H9 (cell line): ENCODE measurements around the gene SOCS3. TPM values are rescaled to one million over a fixed set of nuclear protein-coding genes. Genes with fewer than 3 reads are reported as not detected.

Experiments used
- DNase-seq: peaks from one replicate; pipeline ENCODE4 v3.0.0-alpha.2; 2017
- H2AFZ ChIP-seq: one replicate; pipeline ENCODE4 v1.6.1; 2013; ENCODE audit warnings: mild to moderate bottlenecking, low read length, control low read depth, moderate library complexity
- H2AK5ac ChIP-seq: 2 replicates; pipeline ENCODE4 v1.6.1; 2013; ENCODE audit warnings: low read length, control low read depth, mixed read lengths; ENCODE audit not compliant: insufficient read length
- H2BK120ac ChIP-seq: one replicate; pipeline ENCODE4 v1.6.1; 2013; ENCODE audit warnings: low read depth, mild to moderate bottlenecking, low read length, control low read depth, inconsistent platforms; ENCODE audit not compliant: poor library complexity, severe bottlenecking
- H2BK12ac ChIP-seq: 2 replicates; pipeline ENCODE4 v1.6.1; 2013; ENCODE audit warnings: low read length, control low read depth, mixed read lengths, low read depth; ENCODE audit not compliant: insufficient read length
- H2BK15ac ChIP-seq: 2 replicates; pipeline ENCODE4 v1.6.1; 2013; ENCODE audit warnings: low read depth, low read length, control low read depth
- H2BK20ac ChIP-seq: one replicate; pipeline ENCODE4 v1.6.1; 2013; ENCODE audit warnings: low read depth, mild to moderate bottlenecking, low read length, control low read depth, inconsistent platforms; ENCODE audit not compliant: poor library complexity, severe bottlenecking
- H2BK5ac ChIP-seq: 2 replicates; pipeline ENCODE4 v1.6.1; 2013; ENCODE audit warnings: low read length, control low read depth, mixed read lengths; ENCODE audit not compliant: insufficient read length
- H3K14ac ChIP-seq: 2 replicates; pipeline ENCODE4 v1.6.1; 2013; ENCODE audit warnings: low read length, control low read depth; ENCODE audit not compliant: insufficient read depth
- H3K18ac ChIP-seq: 2 replicates; pipeline ENCODE4 v1.6.1; 2013; ENCODE audit warnings: low read depth, mild to moderate bottlenecking, mixed read lengths, low read length, control low read depth; ENCODE audit not compliant: insufficient read length
- H3K23ac ChIP-seq: 2 replicates; pipeline ENCODE4 v1.6.1; 2013; ENCODE audit warnings: low read length, control low read depth, mixed read lengths, low read depth; ENCODE audit not compliant: insufficient read length
- H3K23me2 ChIP-seq: 2 replicates; pipeline ENCODE4 v1.6.1; 2013; ENCODE audit warnings: low read depth, mild to moderate bottlenecking, mixed read lengths, low read length, control low read depth; ENCODE audit not compliant: insufficient read length, poor library complexity, severe bottlenecking
- H3K27ac ChIP-seq: 2 replicates; pipeline ENCODE4 v1.5.1; 2013; ENCODE audit warnings: low read length, control low read depth, mixed read lengths, low read depth; ENCODE audit not compliant: insufficient read length
- H3K27me3 ChIP-seq: 2 replicates; pipeline ENCODE4 v1.6.1; 2013; ENCODE audit warnings: low read length, control low read depth, inconsistent platforms; ENCODE audit not compliant: insufficient read depth
- H3K4ac ChIP-seq: 2 replicates; pipeline ENCODE4 v1.6.1; 2013; ENCODE audit warnings: low read depth, mild to moderate bottlenecking, control low read depth, inconsistent platforms, low read length, moderate library complexity
- H3K4me1 ChIP-seq: 2 replicates; pipeline ENCODE4 v1.6.1; 2013; ENCODE audit warnings: low read length, control low read depth, inconsistent platforms; ENCODE audit not compliant: insufficient read depth
- H3K4me2 ChIP-seq: 2 replicates; pipeline ENCODE4 v1.6.1; 2013; ENCODE audit warnings: low read length, control low read depth, mixed read lengths; ENCODE audit not compliant: insufficient read length, insufficient read depth
- H3K56ac ChIP-seq: 2 replicates; pipeline ENCODE4 v1.6.1; 2013; ENCODE audit warnings: low read depth, mild to moderate bottlenecking, mixed read lengths, low read length, control low read depth; ENCODE audit not compliant: insufficient read length
- H3K79me1 ChIP-seq: 2 replicates; pipeline ENCODE4 v1.6.1; 2013; ENCODE audit warnings: low read depth, mild to moderate bottlenecking, moderate library complexity, low read length, control low read depth, inconsistent platforms; ENCODE audit not compliant: insufficient read depth, poor library complexity, severe bottlenecking
- H3K79me2 ChIP-seq: 2 replicates; pipeline ENCODE4 v1.6.1; 2013; ENCODE audit warnings: low read length, control low read depth, inconsistent platforms; ENCODE audit not compliant: insufficient read depth
- H3K9ac ChIP-seq: 2 replicates; pipeline ENCODE4 v1.6.1; 2013; ENCODE audit warnings: low read length, control low read depth, mixed read lengths; ENCODE audit not compliant: insufficient read length; ENCODE audit errors: extremely low read depth
- H3K9me3 ChIP-seq: one replicate; pipeline ENCODE4 v1.6.1; 2013; ENCODE audit warnings: low read depth, low read length, inconsistent platforms; ENCODE audit not compliant: control insufficient read depth
- H3T11ph ChIP-seq: one replicate; pipeline ENCODE4 v1.6.1; 2013; ENCODE audit warnings: mild to moderate bottlenecking, low read length, control low read depth, inconsistent platforms
- H4K20me1 ChIP-seq: one replicate; pipeline ENCODE4 v1.6.1; 2013; ENCODE audit not compliant: control insufficient read depth, insufficient read length, insufficient read depth
- H4K5ac ChIP-seq: 2 replicates; pipeline ENCODE4 v1.6.1; 2013; ENCODE audit warnings: low read depth, mild to moderate bottlenecking, mixed read lengths, low read length, control low read depth; ENCODE audit not compliant: insufficient read length
- H4K8ac ChIP-seq: replicated peaks from 2 replicates; pipeline ENCODE4 v1.6.1; 2013; ENCODE audit warnings: low read length, control low read depth, mixed read lengths, low read depth; ENCODE audit not compliant: insufficient read length
- H4K91ac ChIP-seq: 2 replicates; pipeline ENCODE4 v1.6.1; 2013; ENCODE audit warnings: low read depth, mild to moderate bottlenecking, moderate library complexity, mixed read lengths, low read length, control low read depth; ENCODE audit not compliant: insufficient read length
- H3K27ac Mint-ChIP-seq, 3 experiments: 2 replicates in 2 of 3; 3 replicates in 1 of 3; pipeline ENCODE4 v1.8.0; 2020 to 2021; ENCODE audit warnings: mixed read lengths in 3 of 3, mild to moderate bottlenecking in 1 of 3, moderate library complexity in 1 of 3
- H3K27me3 Mint-ChIP-seq: 2 replicates; pipeline ENCODE4 v1.8.0; 2021; ENCODE audit warnings: low read depth, mild to moderate bottlenecking, moderate library complexity, mixed read lengths
- H3K36me3 Mint-ChIP-seq, 3 experiments: 2 replicates in 2 of 3; 3 replicates in 1 of 3; pipeline ENCODE4 v1.8.0; 2020 to 2021; ENCODE audit warnings: low read depth in 3 of 3, mixed read lengths in 3 of 3; ENCODE audit not compliant: insufficient read depth in 1 of 3
- H3K4me1 Mint-ChIP-seq, 2 experiments: 2 replicates each; pipeline ENCODE4 v1.8.0; 2020; ENCODE audit warnings: mixed read lengths in 2 of 2
- H3K4me3 Mint-ChIP-seq, 2 experiments: 2 replicates in 1 of 2; 3 replicates in 1 of 2; pipeline ENCODE4 v1.8.0; 2020 to 2021; ENCODE audit warnings: mild to moderate bottlenecking in 2 of 2, mixed read lengths in 2 of 2, moderate library complexity in 1 of 2
- H3K9me3 Mint-ChIP-seq, 2 experiments: 2 replicates in 1 of 2; 3 replicates in 1 of 2; pipeline ENCODE4 v1.8.0; 2020; ENCODE audit warnings: mild to moderate bottlenecking in 2 of 2, mixed read lengths in 2 of 2, moderate library complexity in 1 of 2
- WGBS: extraction: QIAGEN DNeasy Blood & Tissue Kit; methylation state at CpG from one replicate; pipeline ENCODE4 v1.1.7; 2013; ENCODE audit warnings: missing lambda C conversion rate, low lambda C conversion rate, mixed read lengths; ENCODE audit not compliant: insufficient read length; ENCODE audit errors: extremely low coverage; 5-methylcytosine and 5-hydroxymethylcytosine counted together
- total RNA-seq: library from RNA; stranded (reverse); gene quantifications from 2 replicates; pipeline ENCODE4 v1.2.1, GENCODE V29; 2021
- TF ChIP-seq, protein P1 (sequence below): fragments of 200-600 bp; sonication (generic); conservative IDR thresholded peaks from 3 replicates; pipeline ENCODE4 v1.8.0; 2021; ENCODE audit warnings: antibody characterized with exemption, mild to moderate bottlenecking

SOCS3 gene
- total RNA-seq, 1 experiment from 2014 or later = 9.5 TPM

DNA sequence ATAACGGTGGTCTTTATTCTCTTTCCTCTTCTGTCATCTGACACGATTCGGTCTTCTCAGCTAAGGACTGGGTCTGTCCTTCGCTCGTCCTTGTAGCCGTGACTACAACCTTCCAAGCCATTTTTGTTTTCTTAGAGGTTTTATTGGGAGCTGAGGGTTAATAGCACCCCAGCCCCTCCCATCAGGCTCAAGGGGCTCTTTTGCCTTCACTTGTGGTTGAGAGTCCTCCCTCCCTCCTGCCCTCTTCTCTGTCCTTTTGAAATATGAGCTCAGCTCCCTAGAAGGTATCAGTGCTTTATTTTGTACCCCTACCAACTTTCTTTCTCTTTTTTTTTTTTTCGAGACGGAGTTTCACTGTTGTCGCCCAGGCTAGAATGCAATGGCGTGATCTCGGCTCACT, 24.7 kb downstream of the SOCS3 start:
- Histone ChIP-seq H2BK20ac (no peak overlapping the region), H2AFZ (no peak overlapping the region), H2BK12ac (no peak overlapping the region), H3K56ac (no peak overlapping the region), H3K4me1 (0 out of 2 replicates have a peak, but pooled peaks cover 4% of the 10 kb centered on the region), H3K23ac (no peak overlapping the region), H3K79me2 (no peaks in the 10 kb centered on the region), H2BK5ac (no peak overlapping the region), H2BK15ac (no peak overlapping the region), H3T11ph (no peak overlapping the region), H3K79me1 (no peaks in the 10 kb centered on the region), H3K27ac (no peak overlapping the region), H3K23me2 (no peaks in the 10 kb centered on the region), H2BK120ac (no peak overlapping the region), H4K5ac (no peak overlapping the region), H3K4me2 (no peak overlapping the region), H3K18ac (no peak overlapping the region), H3K27me3 (no peaks in the 10 kb centered on the region), H2AK5ac (no peak overlapping the region), H3K4ac (no peak overlapping the region), H3K14ac (no peak overlapping the region), H4K91ac (no peak overlapping the region), H3K9ac (no peak overlapping the region), H4K8ac (no peak overlapping the region), H4K20me1 (no peaks in the 10 kb centered on the region), H3K9me3 (no peaks in the 10 kb centered on the region)
- Mint-ChIP-seq H3K9me3 (no peaks in the 10 kb centered on the region), H3K27me3 (peaks cover 9% of the 10 kb centered on the region), H3K4me3 (no peak overlapping the region), H3K27ac (no peak overlapping the region), H3K4me1 (peaks cover 9 to 16% of the 10 kb centered on the region in 2 experiments), H3K36me3 (no peaks in the 10 kb centered on the region)
- TF ChIP-seq, protein P1, sequence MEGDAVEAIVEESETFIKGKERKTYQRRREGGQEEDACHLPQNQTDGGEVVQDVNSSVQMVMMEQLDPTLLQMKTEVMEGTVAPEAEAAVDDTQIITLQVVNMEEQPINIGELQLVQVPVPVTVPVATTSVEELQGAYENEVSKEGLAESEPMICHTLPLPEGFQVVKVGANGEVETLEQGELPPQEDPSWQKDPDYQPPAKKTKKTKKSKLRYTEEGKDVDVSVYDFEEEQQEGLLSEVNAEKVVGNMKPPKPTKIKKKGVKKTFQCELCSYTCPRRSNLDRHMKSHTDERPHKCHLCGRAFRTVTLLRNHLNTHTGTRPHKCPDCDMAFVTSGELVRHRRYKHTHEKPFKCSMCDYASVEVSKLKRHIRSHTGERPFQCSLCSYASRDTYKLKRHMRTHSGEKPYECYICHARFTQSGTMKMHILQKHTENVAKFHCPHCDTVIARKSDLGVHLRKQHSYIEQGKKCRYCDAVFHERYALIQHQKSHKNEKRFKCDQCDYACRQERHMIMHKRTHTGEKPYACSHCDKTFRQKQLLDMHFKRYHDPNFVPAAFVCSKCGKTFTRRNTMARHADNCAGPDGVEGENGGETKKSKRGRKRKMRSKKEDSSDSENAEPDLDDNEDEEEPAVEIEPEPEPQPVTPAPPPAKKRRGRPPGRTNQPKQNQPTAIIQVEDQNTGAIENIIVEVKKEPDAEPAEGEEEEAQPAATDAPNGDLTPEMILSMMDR = no peak
- no CpG with 5 or more reads among the region's 11 CpGs for WGBS
- DNase-seq = no peak
